H1 (cell line): ENCODE measurements around the gene NRXN3. TPM values are rescaled to one million over a fixed set of nuclear protein-coding genes. Genes with fewer than 3 reads are reported as not detected.

Experiments
- CTCF ChIA-PET: fragments of 300-600 bp; sonication (Branson Sonifier 250); formaldehyde crosslinking; loops from one replicate; lab custom pipeline; 2021; ENCODE audit not compliant: partially characterized antibody; lab: Charles Lee
- POLR2A ChIA-PET: fragments of 300-600 bp; sonication (Branson Sonifier 250); formaldehyde crosslinking; loops from one replicate; lab custom pipeline; 2021; ENCODE audit warnings: inconsistent platforms; ENCODE audit not compliant: partially characterized antibody; lab: Charles Lee
- DNase-seq, 2 experiments: peaks; one replicate each; pipeline versions ENCODE4 v3.0.0 to v3.0.0-alpha.2; 2010 to 2022; ENCODE audit warnings: low spot score in 2 of 2, low read depth in 1 of 2, mixed read lengths in 1 of 2
- FAIRE-seq: peaks from 2 replicates; lab custom pipeline; 2011; peaks lifted over from hg19 to GRCh38; lab: Jason Lieb, UNC
- H2AFZ ChIP-seq: 2 replicates; pipeline ENCODE4 v1.8.1; 2012; ENCODE audit warnings: low read length, inconsistent platforms
- H2AK5ac ChIP-seq: 2 replicates; pipeline ENCODE4 v1.6.1; 2013; ENCODE audit warnings: low read depth, low read length
- H2BK120ac ChIP-seq: replicated peaks from 2 replicates; pipeline ENCODE3; 2013; ENCODE audit warnings: low read depth, low read length, inconsistent platforms
- H2BK12ac ChIP-seq: 2 replicates; pipeline ENCODE4 v1.6.1; 2013; ENCODE audit warnings: low read depth, low read length
- H2BK15ac ChIP-seq: 2 replicates; pipeline ENCODE4 v1.6.1; 2013; ENCODE audit warnings: low read length
- H2BK20ac ChIP-seq: 2 replicates; pipeline ENCODE4 v1.6.1; 2013; ENCODE audit warnings: low read length
- H2BK5ac ChIP-seq: 2 replicates; pipeline ENCODE4 v1.6.1; 2013; ENCODE audit warnings: low read depth, low read length
- H3K14ac ChIP-seq: 2 replicates; pipeline ENCODE4 v1.6.1; 2013; ENCODE audit warnings: inconsistent platforms; ENCODE audit not compliant: insufficient read length
- H3K18ac ChIP-seq: 2 replicates; pipeline ENCODE4 v1.6.1; 2013; ENCODE audit warnings: low read length; ENCODE audit errors: extremely low read depth
- H3K23ac ChIP-seq: 2 replicates; pipeline ENCODE4 v1.6.1; 2013; ENCODE audit warnings: inconsistent platforms; ENCODE audit not compliant: insufficient read length
- H3K23me2 ChIP-seq: 2 replicates; pipeline ENCODE4 v1.6.1; 2013; ENCODE audit warnings: low read depth, low read length
- H3K27ac ChIP-seq: 2 replicates; pipeline ENCODE4 v1.6.1; 2011; ENCODE audit warnings: low read depth, low read length, inconsistent platforms
- H3K27me3 ChIP-seq, 4 experiments: replicated peaks in 1 of 4; 1 replicate in 1 of 4; 2 replicates in 3 of 4; pipeline versions ENCODE4 v1.6.1 to v1.8.1; 2011 to 2013; ENCODE audit warnings: low read length in 3 of 4, mild to moderate bottlenecking in 3 of 4, inconsistent platforms in 2 of 4, mixed read lengths in 2 of 4, moderate library complexity in 1 of 4; ENCODE audit not compliant: control insufficient read depth in 3 of 4, insufficient read depth in 3 of 4; ENCODE audit errors: extremely low read depth in 1 of 4
- H3K36me3 ChIP-seq, 4 experiments: 2 replicates each; pipeline versions ENCODE4 v1.6.1 to v1.8.1; 2011 to 2013; ENCODE audit warnings: mild to moderate bottlenecking in 4 of 4, low read length in 3 of 4, moderate library complexity in 2 of 4, control low read depth in 1 of 4, inconsistent platforms in 1 of 4; ENCODE audit not compliant: insufficient read depth in 4 of 4, control insufficient read depth in 2 of 4
- H3K4ac ChIP-seq: replicated peaks from 2 replicates; pipeline ENCODE3; 2013; ENCODE audit warnings: low read length, low read depth, mixed read lengths, inconsistent platforms; ENCODE audit not compliant: insufficient read length
- H3K4me1 ChIP-seq, 4 experiments: replicated peaks in 1 of 4; 1 replicate in 1 of 4; 2 replicates in 3 of 4; pipeline versions ENCODE4 v1.6.1 to v1.8.1; 2011 to 2013; ENCODE audit warnings: low read length in 3 of 4, inconsistent platforms in 2 of 4, mixed read lengths in 1 of 4; ENCODE audit not compliant: insufficient read depth in 4 of 4, control insufficient read depth in 3 of 4
- H3K4me2 ChIP-seq, 2 experiments: 2 replicates each; pipeline versions ENCODE4 v1.6.1 to v1.8.1; 2011 to 2013; ENCODE audit warnings: low read depth in 2 of 2, low read length in 2 of 2, control low read depth in 1 of 2, inconsistent platforms in 1 of 2, mild to moderate bottlenecking in 1 of 2; ENCODE audit not compliant: insufficient read depth in 1 of 2
- H3K4me3 ChIP-seq, 4 experiments: fragments of 200-600, 300-600 bp in 1 of 4; sonication (generic), shearing (Covaris generic), sonication (Bioruptor Twin) in 1 of 4; 2 replicates each; pipeline versions ENCODE4 v1.5.1 to v1.8.1; 2011 to 2016; ENCODE audit warnings: low read length in 4 of 4, low read depth in 3 of 4, control low read depth in 2 of 4, inconsistent platforms in 2 of 4, mild to moderate bottlenecking in 2 of 4, mixed read lengths in 1 of 4, moderate library complexity in 1 of 4; ENCODE audit not compliant: insufficient read depth in 2 of 4; ENCODE audit errors: extremely low read depth in 1 of 4
- H3K56ac ChIP-seq: replicated peaks from 2 replicates; pipeline ENCODE3; 2013; ENCODE audit warnings: low read depth, mild to moderate bottlenecking, mixed read lengths, low read length, inconsistent platforms; ENCODE audit not compliant: insufficient read length
- H3K79me1 ChIP-seq: 2 replicates; pipeline ENCODE4 v1.6.1; 2013; ENCODE audit warnings: low read depth, low read length, control low read depth
- H3K79me2 ChIP-seq, 2 experiments: 2 replicates each; pipeline versions ENCODE4 v1.6.1 to v1.8.1; 2012 to 2013; ENCODE audit warnings: low read length in 2 of 2, mild to moderate bottlenecking in 2 of 2, inconsistent platforms in 1 of 2; ENCODE audit not compliant: insufficient read depth in 2 of 2, control insufficient read depth in 1 of 2
- H3K9ac ChIP-seq, 4 experiments: replicated peaks in 1 of 4; 1 replicate in 1 of 4; 2 replicates in 3 of 4; pipeline versions ENCODE4 v1.6.1 to v1.8.1; 2011 to 2013; ENCODE audit warnings: low read depth in 3 of 4, low read length in 3 of 4, control low read depth in 2 of 4, mild to moderate bottlenecking in 2 of 4, moderate library complexity in 2 of 4, inconsistent platforms in 1 of 4; ENCODE audit errors: extremely low read depth in 1 of 4
- H3K9me3 ChIP-seq, 2 experiments: 2 replicates each; pipeline versions ENCODE4 v1.6.1 to v1.8.1; 2012 to 2013; ENCODE audit warnings: mild to moderate bottlenecking in 2 of 2, moderate library complexity in 2 of 2, control low read depth in 1 of 2, inconsistent platforms in 1 of 2, low read depth in 1 of 2, low read length in 1 of 2, mixed read lengths in 1 of 2; ENCODE audit not compliant: insufficient read depth in 2 of 2
- H4K20me1 ChIP-seq, 2 experiments: replicated peaks in 1 of 2; 2 replicates each; pipeline versions ENCODE3 to v1.8.1; 2011 to 2013; ENCODE audit warnings: inconsistent platforms in 2 of 2, low read length in 2 of 2, mild to moderate bottlenecking in 1 of 2; ENCODE audit not compliant: insufficient read depth in 2 of 2, control insufficient read depth in 1 of 2
- H4K5ac ChIP-seq: 2 replicates; pipeline ENCODE4 v1.6.1; 2013; ENCODE audit warnings: low read length, low read depth, mixed read lengths, inconsistent platforms; ENCODE audit not compliant: insufficient read length
- H4K8ac ChIP-seq: 2 replicates; pipeline ENCODE4 v1.8.0; 2013; ENCODE audit warnings: mild to moderate bottlenecking, moderate library complexity, low read length, inconsistent platforms; ENCODE audit not compliant: insufficient read depth; ENCODE audit errors: extremely low read depth
- H4K91ac ChIP-seq: replicated peaks from 2 replicates; pipeline ENCODE3; 2013; ENCODE audit warnings: low read length, mixed read lengths, inconsistent platforms; ENCODE audit not compliant: insufficient read length
- ASH2L ChIP-seq: fragments of 200-600, 300-600 bp; sonication (generic); IDR thresholded peaks from one replicate; pipeline ENCODE4 v1.7.1; 2017; ENCODE audit warnings: low read length
- BACH1 ChIP-seq: IDR thresholded peaks from 2 replicates; pipeline ENCODE4 v1.6.1; 2012; ENCODE audit warnings: low read length, improper control_type of control experiment
- CBX8 ChIP-seq: fragments of 300-800, 300-1000 bp; sonication (generic); IDR thresholded peaks from 2 replicates; pipeline ENCODE4 v1.7.1; 2016; ENCODE audit warnings: low read depth, low read length, borderline replicate concordance
- CHD1 ChIP-seq: IDR thresholded peaks from 2 replicates; pipeline ENCODE4 v1.6.1; 2012; ENCODE audit warnings: low read depth, low read length, improper control_type of control experiment
- CHD2 ChIP-seq: IDR thresholded peaks from 2 replicates; pipeline ENCODE4 v1.6.1; 2012; ENCODE audit warnings: low read length, improper control_type of control experiment
- CTBP2 ChIP-seq: IDR thresholded peaks from 2 replicates; pipeline ENCODE4 v1.7.0; 2011; ENCODE audit warnings: borderline replicate concordance, mild to moderate bottlenecking, moderate library complexity, mixed read lengths, low read length; ENCODE audit not compliant: insufficient read depth, insufficient read length
- GABPA ChIP-seq: IDR thresholded peaks from 2 replicates; pipeline ENCODE4 v1.6.1; 2011; ENCODE audit warnings: mild to moderate bottlenecking, low read length, moderate library complexity, borderline replicate concordance; ENCODE audit not compliant: insufficient read depth
- GTF2F1 ChIP-seq: IDR thresholded peaks from 2 replicates; pipeline ENCODE4 v1.6.1; 2012; ENCODE audit warnings: low read depth, low read length, improper control_type of control experiment, borderline replicate concordance
- HDAC2 ChIP-seq, 2 experiments: fragments of 300-600 bp in 1 of 2; sonication (generic) in 1 of 2; IDR thresholded peaks; 2 replicates each; pipeline ENCODE4 v1.6.1; 2011 to 2012; ENCODE audit warnings: low read depth in 2 of 2, low read length in 2 of 2, mild to moderate bottlenecking in 2 of 2, moderate library complexity in 2 of 2, borderline replicate concordance in 1 of 2, inconsistent platforms in 1 of 2
- HDAC6 ChIP-seq: IDR thresholded peaks from one replicate; pipeline ENCODE4 v1.7.1; 2012; ENCODE audit warnings: low read depth, mild to moderate bottlenecking, inconsistent platforms, low read length, moderate library complexity
- KDM4A ChIP-seq: IDR thresholded peaks from one replicate; pipeline ENCODE4 v1.7.1; 2012; ENCODE audit warnings: low read depth, mild to moderate bottlenecking, moderate library complexity, low read length, inconsistent platforms; ENCODE audit not compliant: severe bottlenecking
- POU5F1 ChIP-seq: IDR thresholded peaks from 2 replicates; pipeline ENCODE4 v1.6.1; 2011; ENCODE audit warnings: low read depth, mild to moderate bottlenecking, low read length, moderate library complexity
- SIX5 ChIP-seq: IDR thresholded peaks from 2 replicates; pipeline ENCODE4 v1.6.1; 2011; ENCODE audit warnings: mild to moderate bottlenecking, low read depth, low read length
- TAF7 ChIP-seq: optimal IDR thresholded peaks from 2 replicates; pipeline ENCODE3; 2011; ENCODE audit warnings: low read depth, mild to moderate bottlenecking, inconsistent platforms, low read length, moderate library complexity, borderline replicate concordance
- TEAD4 ChIP-seq: IDR thresholded peaks from 2 replicates; pipeline ENCODE4 v1.6.1; 2012; ENCODE audit warnings: low read depth, low read length, inconsistent platforms, mixed read lengths
- YY1 ChIP-seq: IDR thresholded peaks from 2 replicates; pipeline ENCODE4 v1.6.1; 2011; ENCODE audit warnings: low read depth, mild to moderate bottlenecking, low read length
- WGBS, 2 experiments: shearing (Covaris generic) in 1 of 2; methylation state at CpG; one replicate each; pipeline versions ENCODE4 v1.1.6 to v1.1.7; 2013 to 2015; ENCODE audit warnings: low lambda C conversion rate in 2 of 2, mixed read lengths in 2 of 2, inconsistent platforms in 1 of 2, low coverage in 1 of 2, missing lambda C conversion rate in 1 of 2; ENCODE audit not compliant: insufficient replicate concordance in 2 of 2, insufficient coverage in 1 of 2, insufficient read length in 1 of 2; ENCODE audit errors: extremely low coverage in 1 of 2, missing lambda C conversion rate in 1 of 2; 5-methylcytosine and 5-hydroxymethylcytosine counted together
- polyA plus RNA-seq, 7 experiments: library from polyadenylated mRNA; depleted of rRNA in 3 of 7; stranded (reverse) in 5 of 7; unstranded in 2 of 7; fragments of >200 nt in 5 of 7; fragments of 200-250 nt in 2 of 7; gene quantifications; 1 replicate in 5 of 7; 2 replicates in 1 of 7; 4 replicates in 1 of 7; pipeline versions ENCODE4 v1.2.1 to v1.2.3, GENCODE V29; 2011 to 2013; ENCODE audit warnings: missing spikeins in 2 of 7, mixed read lengths in 2 of 7
- total RNA-seq: library from RNA; stranded (reverse); fragmentation: NEBNext Ultra II Directional; extraction: Animal tissue kit (Norgen Biotek cat#: 25700); gene quantifications from 2 replicates; pipeline ENCODE4 v1.2.1, GENCODE V29; 2021

NRXN3 gene
- total and polyA plus RNA-seq, 2 of the 8 experiments (the other 6 are each of a cell fraction or from before 2014, with no cell fraction given) = 2.6 to 4.1 TPM

DNA sequence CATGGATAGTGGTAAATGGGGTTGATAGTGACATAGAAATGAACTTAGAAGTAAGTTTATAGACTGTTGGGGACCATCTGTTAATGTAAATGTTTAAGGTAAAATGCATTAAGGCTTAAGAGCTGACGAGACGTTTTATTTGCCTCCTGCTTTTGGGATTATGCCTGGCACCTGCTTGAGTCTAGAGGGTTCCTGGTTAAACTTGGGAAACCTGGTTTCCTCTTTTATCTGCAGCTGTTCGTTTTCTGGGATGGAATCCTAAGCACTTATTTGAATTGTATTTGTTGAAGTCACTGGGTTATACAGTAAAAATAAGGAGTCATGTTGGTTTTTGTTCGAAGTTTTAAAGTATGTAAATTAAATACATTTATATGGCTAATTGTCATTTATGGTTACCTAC, 914.7 kb downstream of the NRXN3 start:
- Histone ChIP-seq H3K14ac (no peak overlapping the region), H3K79me1 (no peaks in the 10 kb centered on the region), H3K9me3 (no peaks in the 10 kb centered on the region), H3K56ac (no peak overlapping the region), H2BK20ac (no peak overlapping the region), H4K8ac (no peak overlapping the region), H4K5ac (no peak overlapping the region), H3K4me3 (no peak overlapping the region), H3K18ac (no peak overlapping the region), H2AK5ac (no peak overlapping the region), H2BK120ac (no peak overlapping the region), H3K4ac (no peak overlapping the region), H3K23me2 (no peaks in the 10 kb centered on the region), H3K23ac (no peak overlapping the region), H3K79me2 (no peaks in the 10 kb centered on the region), H3K36me3 (no peaks in the 10 kb centered on the region), H2AFZ (no peak overlapping the region), H3K9ac (no peak overlapping the region), H2BK12ac (no peak overlapping the region), H3K27me3 (no peaks in the 10 kb centered on the region), H3K27ac (no peak overlapping the region), H2BK15ac (no peak overlapping the region), H2BK5ac (no peak overlapping the region), H4K91ac (no peak overlapping the region), H3K4me1 (no peaks in the 10 kb centered on the region), H3K4me2 (no peak overlapping the region), H4K20me1 (no peaks in the 10 kb centered on the region)
- ChIA-PET POLR2A (no interaction called here), CTCF (no interaction called here)
- FAIRE-seq (no peak), DNase-seq (no peak)
- 71 to 100% methylated on average over 1 to 4 of the region's 4 CpGs for WGBS, 2 experiments
- TF ChIP-seq KDM4A (no peak), TEAD4 (no peak), CTBP2 (no peak), GABPA (no peak), YY1 (no peak), CHD2 (no peak), GTF2F1 (no peak), ASH2L (no peak), BACH1 (no peak), SIX5 (no peak), CBX8 (no peak), HDAC2 (IDR thresholded peaks at IDR 0.05; ENCODE audit: borderline replicate concordance in 1 of 2, low read depth in 2 of 2, low read length in 2 of 2) (no peak), HDAC6 (no peak), TAF7 (no peak), CHD1 (no peak), POU5F1 (no peak)
